H7 (cell line): ENCODE results near the gene MSMO1. TPM values are rescaled to one million over a fixed set of nuclear protein-coding genes. Genes with fewer than 3 reads are reported as not detected.
"Not testable (repeated sequence)": the region's sequence is repeated elsewhere in the genome, so short reads cannot be mapped to it uniquely, and the experiment has no call there.

ENCODE experiments used
- DNase-seq: peaks from one replicate; pipeline ENCODE4 v3.0.0; 2012
- H3K27me3 ChIP-seq: 2 replicates; pipeline ENCODE4 v1.6.0; 2011; ENCODE audit warnings: mild to moderate bottlenecking, low read length; ENCODE audit not compliant: control insufficient read depth, insufficient read depth
- H3K36me3 ChIP-seq: replicated peaks from 2 replicates; pipeline ENCODE4 v1.5.1; 2011; ENCODE audit warnings: low read length; ENCODE audit not compliant: control insufficient read depth, insufficient read depth
- H3K4me3 ChIP-seq: 2 replicates; pipeline ENCODE4 v1.5.1; 2011; ENCODE audit warnings: low read depth, mild to moderate bottlenecking, control low read depth, low read length, moderate library complexity; ENCODE audit not compliant: insufficient read depth
- total RNA-seq: library from RNA; depleted of rRNA; stranded (reverse); fragments of >200 nt; shearing (Covaris generic); gene quantifications from 2 replicates; pipeline ENCODE4 v1.2.3, GENCODE V29; 2014

The MSMO1 gene
- total RNA-seq, 1 experiment from 2014 or later = 217 TPM

DNA sequence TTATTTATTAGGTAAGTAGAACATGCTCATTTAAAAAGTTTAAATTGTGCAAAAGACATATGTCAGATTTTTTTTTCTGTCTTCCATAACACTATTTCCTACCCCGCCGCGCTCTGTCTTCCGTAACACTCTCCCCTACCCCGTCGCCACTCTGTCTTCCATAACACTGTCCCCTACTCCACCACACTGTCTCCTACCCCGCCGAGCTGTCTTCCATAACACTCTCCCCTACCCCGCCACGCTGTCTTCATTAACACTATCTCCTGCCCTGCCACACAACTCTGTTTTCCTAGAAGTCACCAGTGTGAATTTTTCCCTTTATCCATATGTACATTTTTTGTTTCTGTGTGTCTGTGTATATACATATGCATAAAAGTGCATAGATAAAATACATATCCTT lies 4.4 kb downstream of the MSMO1 start:
- H3K27me3 ChIP-seq = no peaks in the 10 kb centered on the region
- H3K36me3 ChIP-seq = peaks cover 28% of the 10 kb centered on the region
- DNase-seq = no peak
- H3K4me3 ChIP-seq = no peak overlapping the region

DNA sequence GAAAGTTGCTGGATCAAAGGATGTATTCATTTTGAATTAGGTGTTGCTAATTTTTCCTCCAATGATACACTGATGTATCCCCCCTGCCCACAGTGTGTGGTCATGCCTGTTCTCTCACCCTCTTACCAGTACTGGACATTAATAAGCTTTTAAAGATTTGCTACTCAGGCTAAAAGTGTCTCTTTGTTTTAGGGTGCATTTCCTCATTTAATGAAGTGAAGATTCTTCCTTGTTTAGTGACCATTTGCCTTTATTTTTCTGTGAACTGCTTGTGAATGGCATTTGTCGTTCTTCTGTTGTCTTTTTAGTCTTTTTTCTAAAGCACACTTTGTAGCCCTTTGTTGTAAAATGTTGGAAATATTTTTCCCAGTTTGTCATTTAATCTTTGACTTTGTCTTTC lies 5.0 kb downstream of the MSMO1 start:
- Histone ChIP-seq H3K4me3 (no peak overlapping the region), H3K36me3 (peaks cover 30% of the 10 kb centered on the region)
- DNase-seq = no peak

DNA sequence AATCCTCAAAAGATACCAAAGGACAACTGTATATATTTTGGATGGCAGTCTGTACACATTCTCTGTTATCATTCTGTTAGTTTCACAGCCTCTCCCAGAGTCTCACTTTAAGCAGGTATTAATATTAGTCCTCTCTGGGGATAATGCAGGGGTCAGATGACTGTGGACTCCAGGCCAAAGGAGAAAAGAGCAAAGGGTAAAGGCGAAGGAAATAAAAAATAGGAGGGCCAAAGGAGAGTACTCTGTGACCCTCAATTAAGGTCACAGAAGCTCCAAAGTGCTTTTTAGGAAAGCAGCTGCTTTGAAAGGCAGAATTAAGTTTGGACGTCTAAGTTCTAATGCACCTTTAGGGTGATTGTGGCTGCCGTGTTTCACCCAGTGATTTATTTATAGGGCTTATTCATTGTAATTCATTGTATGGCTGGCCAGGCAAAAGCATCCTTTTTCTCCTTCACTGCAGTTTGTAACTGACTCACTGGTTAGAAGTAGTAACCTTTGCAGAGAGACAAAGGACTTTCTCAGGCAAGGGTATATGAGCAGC lies 7.8 kb downstream of the MSMO1 start:
- H3K4me3 ChIP-seq = no peak overlapping the region
- DNase-seq = no peak
- H3K27me3 ChIP-seq = no peaks in the 10 kb centered on the region
- peaks cover 44% of the 10 kb centered on the region for H3K36me3 ChIP-seq

More for the DNA sequence above, 5.0 kb downstream of the MSMO1 start:
- no peaks in the 10 kb centered on the region for H3K27me3 ChIP-seq

DNA sequence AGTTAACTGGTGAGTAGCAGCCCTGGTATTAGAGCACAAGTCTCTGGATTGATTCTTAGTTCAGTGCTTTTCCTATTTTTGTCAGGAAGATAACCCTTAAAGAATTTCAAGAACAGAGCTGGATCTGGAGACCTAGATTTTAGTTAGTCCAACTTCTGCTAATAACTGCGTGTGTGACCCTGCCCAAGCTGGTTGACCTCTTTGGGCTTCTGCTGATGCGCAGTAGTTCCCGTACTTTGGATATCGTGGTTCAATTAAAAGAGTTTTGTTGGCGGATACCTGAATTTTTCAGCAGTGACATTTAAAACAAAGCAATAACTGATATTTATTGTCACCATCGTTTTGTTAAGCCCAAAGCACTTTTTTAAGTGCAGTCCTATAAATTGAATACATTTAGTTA lies 9.3 kb downstream of the MSMO1 start:
- no peak overlapping the region for H3K4me3 ChIP-seq
- DNase-seq = no peak

DNA sequence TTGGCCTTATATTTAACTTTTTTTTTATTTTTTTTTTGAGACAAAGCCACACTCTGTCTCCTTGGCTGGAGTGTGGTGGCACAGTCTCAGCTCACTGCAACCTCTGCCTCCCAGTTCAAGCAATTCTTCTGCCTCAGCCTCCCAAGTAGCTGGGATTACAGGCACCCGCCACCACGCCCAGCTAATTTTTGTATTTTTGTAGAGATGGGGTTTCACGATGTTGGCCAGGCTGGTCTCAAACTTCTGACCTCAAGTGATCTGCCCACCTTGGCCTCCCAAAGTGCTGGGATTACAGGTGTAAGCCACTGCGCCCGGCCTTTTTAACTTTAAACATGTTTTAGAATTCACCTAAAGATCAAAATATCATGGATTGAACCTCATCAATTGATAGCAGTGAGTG lies 14.9 kb downstream of the MSMO1 start:
- not testable (repeated sequence) for H3K27me3 ChIP-seq, DNase-seq, H3K4me3 ChIP-seq
- H3K36me3 ChIP-seq = peaks cover 22% of the 10 kb centered on the region

More for the DNA sequence above, 9.3 kb downstream of the MSMO1 start:
- peaks cover 42% of the 10 kb centered on the region for H3K36me3 ChIP-seq
- no peaks in the 10 kb centered on the region for H3K27me3 ChIP-seq

DNA sequence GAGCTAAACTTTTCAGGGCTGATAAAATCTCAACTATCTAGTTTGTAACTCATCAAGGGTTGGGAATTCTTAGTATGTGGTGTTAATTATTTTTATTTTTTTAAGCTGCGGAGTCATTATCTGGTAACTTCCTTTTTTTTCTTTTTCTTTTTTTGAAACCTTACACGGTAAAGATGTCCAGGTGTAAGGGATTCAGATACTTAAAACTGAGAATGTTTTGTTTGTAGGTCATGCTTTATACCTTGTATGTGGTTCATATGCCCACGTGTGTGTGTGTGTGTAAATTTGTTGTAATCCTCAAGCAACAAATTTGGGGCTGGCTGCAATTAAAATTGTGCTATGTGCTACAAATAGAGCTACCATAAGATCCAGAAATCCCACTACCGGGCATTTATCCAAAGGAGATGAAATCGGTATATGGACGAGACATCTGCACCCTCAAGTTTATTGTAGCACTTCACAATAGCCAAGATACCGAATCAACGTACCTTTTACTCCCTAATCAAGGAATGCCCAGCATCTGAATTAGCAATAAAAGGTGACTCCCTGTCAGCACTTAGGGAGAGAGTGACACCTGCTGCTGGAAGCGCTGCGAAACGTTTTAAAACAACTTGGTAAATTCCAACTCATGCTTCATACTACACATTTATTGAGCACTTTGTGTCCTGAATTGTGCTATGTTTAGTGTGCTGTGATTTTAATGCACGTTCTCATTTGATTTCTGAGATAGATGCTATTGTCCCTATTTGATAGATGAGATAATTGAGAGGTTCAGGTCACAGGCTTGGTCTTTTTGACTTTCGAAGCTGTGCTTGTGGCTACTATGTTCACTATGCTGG lies 16.1 kb downstream of the MSMO1 start:
- Histone ChIP-seq H3K4me3 (no peak overlapping the region), H3K36me3 (peaks cover 17% of the 10 kb centered on the region), H3K27me3 (no peaks in the 10 kb centered on the region)
- DNase-seq = no peak

DNA sequence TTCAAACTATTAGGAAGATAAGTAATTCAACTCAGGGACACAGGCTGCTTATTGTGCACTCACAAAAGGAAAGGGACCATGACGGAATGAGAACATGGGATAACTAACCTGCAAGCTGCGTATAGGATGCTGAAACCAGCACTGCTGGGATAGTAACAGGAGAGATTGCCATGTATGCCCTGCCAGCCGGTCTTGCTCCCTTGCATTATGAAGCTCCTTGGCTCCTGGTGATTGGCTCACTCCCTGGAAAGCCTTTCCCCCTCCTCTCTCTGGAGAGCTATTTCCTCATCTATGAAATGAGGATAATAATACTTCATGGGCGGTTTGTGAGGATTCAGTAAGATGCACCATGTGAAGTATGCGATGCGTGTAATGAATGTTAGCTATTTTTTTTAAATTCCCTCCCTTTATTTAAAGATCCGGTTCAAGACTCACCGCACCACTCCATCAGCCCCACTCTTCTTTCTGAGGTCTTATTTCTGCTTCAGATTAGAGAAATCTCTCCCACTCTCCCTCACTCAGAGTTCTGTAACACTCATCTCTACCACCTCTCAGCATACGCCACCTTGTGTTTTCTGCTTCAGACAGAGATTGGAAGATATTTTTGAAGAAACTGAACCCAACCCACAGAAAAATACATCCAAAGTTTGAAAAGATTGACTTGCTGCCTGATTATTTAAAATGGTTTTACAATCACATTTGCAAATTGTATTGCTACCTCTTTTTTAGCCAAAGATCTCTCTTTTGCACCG lies 18.4 kb downstream of the MSMO1 start:
- Histone ChIP-seq H3K4me3 (no peak overlapping the region), H3K27me3 (no peaks in the 10 kb centered on the region), H3K36me3 (peaks cover 4% of the 10 kb centered on the region)
- DNase-seq = no peak

DNA sequence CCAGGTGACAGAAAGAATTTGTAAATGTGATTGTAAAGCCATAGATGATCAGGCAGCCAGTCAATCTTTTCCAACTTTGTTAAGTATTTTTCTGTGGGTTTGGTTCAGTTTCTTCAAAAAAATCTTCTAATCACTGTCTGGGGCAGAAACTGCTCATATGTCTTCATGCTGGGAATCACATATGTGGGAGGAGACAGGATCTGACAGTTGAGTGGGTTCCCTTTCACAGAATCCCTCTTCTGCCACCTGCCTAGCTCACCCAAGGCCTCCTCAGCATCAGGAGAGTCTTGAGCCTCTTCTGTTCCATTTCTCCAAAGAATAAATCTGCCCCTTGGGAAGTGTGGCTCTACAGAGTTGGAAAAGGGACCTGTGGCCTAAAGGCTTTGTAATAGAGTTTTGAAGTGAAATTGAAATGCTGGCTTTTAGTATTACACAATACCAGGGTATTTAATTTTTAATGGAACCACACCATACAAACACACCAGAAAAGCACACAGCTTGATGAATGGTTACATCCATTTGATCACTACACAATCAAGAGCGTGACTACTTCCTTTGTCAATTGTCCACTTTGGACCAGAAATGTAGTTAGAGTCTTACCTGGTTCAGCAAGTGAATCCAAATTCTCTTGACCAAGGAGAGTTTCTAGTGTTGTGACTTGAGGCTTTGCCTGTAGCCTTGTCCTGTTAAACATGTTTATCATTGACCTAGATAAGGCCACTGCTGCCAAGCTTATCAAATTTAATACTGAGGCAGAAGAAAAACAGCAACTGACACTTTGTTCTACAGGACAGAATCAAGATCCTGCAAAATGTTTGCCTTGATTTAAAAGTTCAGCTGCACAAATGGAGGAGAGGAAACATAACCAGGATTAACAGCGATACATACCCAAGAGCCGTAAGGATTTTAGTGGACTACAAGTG lies 20.4 kb downstream of the MSMO1 start:
- Histone ChIP-seq H3K4me3 (no peak overlapping the region), H3K27me3 (no peaks in the 10 kb centered on the region), H3K36me3 (no peaks in the 10 kb centered on the region)
- DNase-seq = no peak

DNA sequence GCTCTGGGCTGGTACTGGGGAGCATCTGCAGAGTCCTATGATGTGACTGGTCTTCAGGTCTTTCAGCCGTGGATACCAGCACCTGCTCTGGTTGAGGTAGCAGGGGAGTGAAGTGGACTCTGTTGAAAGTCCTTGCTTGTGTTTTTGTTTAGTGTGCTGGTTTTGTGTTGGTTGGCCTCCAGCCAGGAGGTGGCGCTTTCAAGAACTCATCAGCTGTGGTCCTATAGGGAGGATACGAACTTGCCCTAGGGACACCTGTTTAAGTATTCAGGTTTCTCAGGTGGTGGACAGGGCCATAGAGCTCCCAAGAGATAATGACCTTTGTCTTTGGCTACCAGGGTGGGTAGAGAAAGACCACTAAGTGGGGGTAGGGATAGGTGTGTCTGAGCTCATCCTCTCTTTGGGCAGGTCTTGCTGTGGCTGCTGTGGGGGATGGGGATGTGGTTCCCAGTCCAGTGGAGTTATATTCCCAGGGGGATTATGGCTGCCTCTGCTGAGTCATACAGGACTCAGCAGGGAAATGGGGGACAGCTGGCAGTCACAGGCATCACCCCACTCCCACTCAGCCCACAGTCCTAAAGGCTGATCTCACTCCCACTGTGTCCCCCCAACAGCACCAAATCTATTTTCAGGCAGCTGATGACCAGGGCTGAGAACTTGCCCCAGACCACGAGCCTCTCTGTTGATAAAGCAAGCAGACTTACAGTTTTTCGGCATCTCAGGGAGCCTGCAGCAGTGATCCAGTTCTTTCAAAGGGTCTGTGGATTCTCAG lies 24.1 kb downstream of the MSMO1 start:
- no peaks in the 10 kb centered on the region for H3K36me3 ChIP-seq
- DNase-seq = no peak
- no peak overlapping the region for H3K4me3 ChIP-seq
- H3K27me3 ChIP-seq = no peaks in the 10 kb centered on the region

DNA sequence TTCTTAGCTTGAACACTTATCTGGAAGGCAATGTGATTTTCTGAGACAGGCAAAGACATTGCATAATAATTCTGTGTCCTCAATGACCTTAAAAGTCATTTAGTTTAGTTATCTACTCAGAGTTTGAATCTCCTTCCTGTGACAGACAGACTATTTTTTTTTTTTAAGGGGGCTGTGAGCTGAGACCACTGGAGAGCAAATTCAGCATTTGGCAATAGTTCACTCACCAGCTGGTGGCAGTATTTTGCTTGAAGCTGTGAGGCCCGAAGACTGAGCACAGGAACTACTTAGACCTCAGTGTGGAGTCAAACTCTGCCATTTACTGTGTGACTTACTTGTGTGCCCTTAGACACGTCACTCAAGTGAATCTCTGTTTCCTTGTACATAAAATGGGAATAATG lies 28.4 kb downstream of the MSMO1 start:
- DNase-seq = peak; percentile 26
- Histone ChIP-seq H3K36me3 (no peaks in the 10 kb centered on the region), H3K4me3 (no peak overlapping the region), H3K27me3 (no peaks in the 10 kb centered on the region)

DNA sequence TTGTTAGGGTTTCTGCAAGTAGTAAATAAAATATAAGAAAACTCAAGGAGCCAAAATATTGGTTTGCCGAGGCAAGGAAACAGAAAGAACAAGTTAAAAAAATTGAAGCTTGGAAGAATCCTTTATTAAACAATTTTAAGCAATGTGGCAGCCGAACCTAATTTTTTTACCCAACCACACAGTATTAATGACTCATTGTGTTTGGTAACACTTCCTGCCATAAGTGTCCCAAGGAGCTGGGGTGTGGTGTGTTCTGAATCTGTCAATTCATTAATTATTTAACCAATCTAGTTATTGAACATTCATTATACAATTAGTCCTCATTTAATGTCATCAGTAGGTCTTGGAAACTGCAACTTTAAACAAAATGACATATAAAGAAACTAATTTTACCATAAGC lies 32.0 kb downstream of the MSMO1 start:
- Histone ChIP-seq H3K36me3 (no peaks in the 10 kb centered on the region), H3K4me3 (no peak overlapping the region), H3K27me3 (no peaks in the 10 kb centered on the region)
- no peak for DNase-seq

DNA sequence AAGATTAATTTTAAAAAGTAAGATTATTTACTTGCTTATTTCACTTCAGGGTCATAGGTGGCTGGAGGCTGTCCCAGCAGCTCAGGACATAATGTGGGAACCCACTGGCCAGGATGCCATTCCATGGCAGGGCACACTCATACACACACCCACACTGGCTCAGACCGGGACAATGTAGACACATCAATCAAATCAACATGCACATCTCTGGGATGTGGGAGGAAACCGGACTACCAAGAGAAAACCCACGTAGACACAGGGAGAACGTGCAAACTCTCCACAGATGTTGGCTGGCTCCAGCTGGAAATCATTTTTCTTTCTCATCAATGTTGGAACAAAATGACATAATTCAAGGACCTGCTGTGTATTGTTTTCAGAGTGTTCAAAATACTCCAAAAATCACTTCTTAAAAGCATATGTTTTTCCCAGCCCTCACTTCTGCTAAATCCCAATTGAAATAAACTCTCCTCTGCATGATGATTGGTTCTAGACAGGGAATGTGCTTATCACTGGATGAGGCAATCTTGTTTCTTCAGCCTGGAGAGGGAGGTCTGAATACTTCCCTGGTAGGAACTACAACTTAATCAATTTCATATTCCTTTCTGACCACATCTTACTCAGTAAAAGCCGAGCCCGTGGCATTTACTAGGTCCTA lies 32.7 kb downstream of the MSMO1 start:
- no peak for DNase-seq
- Histone ChIP-seq H3K4me3 (no peak overlapping the region), H3K36me3 (no peaks in the 10 kb centered on the region), H3K27me3 (no peaks in the 10 kb centered on the region)

DNA sequence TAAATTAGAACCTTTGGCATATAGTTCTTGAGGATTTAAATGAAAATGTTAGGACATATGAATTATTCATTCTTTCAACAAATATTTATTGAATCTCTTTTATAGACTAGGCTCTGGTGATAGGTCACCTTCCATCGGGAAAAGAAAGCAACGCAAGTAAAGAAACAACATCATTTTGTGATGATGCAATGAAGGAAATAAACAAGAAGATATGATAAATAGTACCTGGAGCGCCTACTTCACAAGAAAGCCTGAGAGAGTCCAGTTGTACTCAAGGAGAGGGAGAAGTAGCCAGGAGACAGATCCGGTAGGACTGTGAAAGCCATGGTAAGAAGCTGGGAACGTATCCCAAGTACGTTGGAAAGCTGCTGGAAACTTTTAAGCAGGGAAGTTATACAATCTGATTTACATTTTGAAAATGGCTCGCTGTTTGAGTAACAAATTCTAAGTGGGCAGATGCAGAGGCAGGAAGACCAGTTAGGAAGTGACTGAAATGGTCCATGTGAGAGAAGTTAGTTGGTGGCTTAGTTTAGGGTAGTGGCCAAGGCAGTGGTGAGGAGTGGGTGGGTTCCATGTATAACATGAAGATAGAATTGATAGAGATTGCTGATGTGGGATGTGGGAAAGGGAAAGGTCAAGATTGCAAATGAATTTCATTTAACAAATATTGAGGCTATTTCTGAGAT lies 33.7 kb downstream of the MSMO1 start:
- no peak for DNase-seq

More for the DNA sequence above, 33.7 kb downstream of the MSMO1 start:
- H3K36me3 ChIP-seq = no peaks in the 10 kb centered on the region
- no peak overlapping the region for H3K4me3 ChIP-seq
- no peaks in the 10 kb centered on the region for H3K27me3 ChIP-seq
